Measurements from ENCODE around the gene MT1HL1. TPM values are rescaled to one million over a fixed set of nuclear protein-coding genes. Genes with fewer than 3 reads are reported as not detected.

Gene MT1HL1
- total RNA-seq (not detected), polyA plus RNA-seq (not detected)
- long read RNA-seq, donor 1: 0 reads
- long read RNA-seq, donor 2: 0 reads

DNA sequence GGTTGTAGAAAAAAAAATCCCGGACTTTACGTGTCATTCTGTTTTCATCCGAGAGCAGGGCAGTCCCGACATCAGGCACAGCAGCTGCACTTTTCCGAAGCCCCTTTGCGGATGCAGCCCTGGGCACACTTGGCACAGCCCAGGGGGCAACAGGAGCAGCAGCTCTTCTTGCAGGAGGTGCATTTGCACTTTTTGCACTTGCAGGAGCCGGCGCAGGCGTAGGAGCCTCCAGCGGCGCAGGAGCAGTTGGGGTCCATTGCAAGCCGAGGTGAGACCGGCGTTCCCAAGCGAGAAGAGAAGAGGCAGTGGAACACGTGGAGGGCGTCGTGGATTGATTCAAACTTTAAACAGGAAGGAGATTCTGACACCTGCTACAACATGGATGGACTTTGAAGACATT, at the start of gene MT1HL1:
Gene MT1HL1 (minus strand): TSS at position 326 of the 400 bp plus-strand sequence. CDS start 69 bp downstream, at position 257.
- DNase-seq (no peak), ATAC-seq (no peak)
- no peak within 1 kb of the TSS for H3K27ac ChIP-seq
- no peaks in the 10 kb centered on the region for H3K27me3 ChIP-seq (ENCODE audit: insufficient read depth in 3 of 3, low read length in 2 of 3)
- H3K4me3 ChIP-seq: no peak within 1 kb of the TSS
- WGBS, 3 donors: 86 to 93% (median 90%) methylated on average over 18 of the region's 18 CpGs
- H3K9me3 ChIP-seq: no peaks in the 10 kb centered on the region
- intact Hi-C loops (cut with DNase I): loop anchor here in 1 of 2 donors (10.0 kb wide), 1 partner anchor 549 kb away; no protein-coding TSS in a partner anchor
- TF ChIP-seq, protein P1, sequence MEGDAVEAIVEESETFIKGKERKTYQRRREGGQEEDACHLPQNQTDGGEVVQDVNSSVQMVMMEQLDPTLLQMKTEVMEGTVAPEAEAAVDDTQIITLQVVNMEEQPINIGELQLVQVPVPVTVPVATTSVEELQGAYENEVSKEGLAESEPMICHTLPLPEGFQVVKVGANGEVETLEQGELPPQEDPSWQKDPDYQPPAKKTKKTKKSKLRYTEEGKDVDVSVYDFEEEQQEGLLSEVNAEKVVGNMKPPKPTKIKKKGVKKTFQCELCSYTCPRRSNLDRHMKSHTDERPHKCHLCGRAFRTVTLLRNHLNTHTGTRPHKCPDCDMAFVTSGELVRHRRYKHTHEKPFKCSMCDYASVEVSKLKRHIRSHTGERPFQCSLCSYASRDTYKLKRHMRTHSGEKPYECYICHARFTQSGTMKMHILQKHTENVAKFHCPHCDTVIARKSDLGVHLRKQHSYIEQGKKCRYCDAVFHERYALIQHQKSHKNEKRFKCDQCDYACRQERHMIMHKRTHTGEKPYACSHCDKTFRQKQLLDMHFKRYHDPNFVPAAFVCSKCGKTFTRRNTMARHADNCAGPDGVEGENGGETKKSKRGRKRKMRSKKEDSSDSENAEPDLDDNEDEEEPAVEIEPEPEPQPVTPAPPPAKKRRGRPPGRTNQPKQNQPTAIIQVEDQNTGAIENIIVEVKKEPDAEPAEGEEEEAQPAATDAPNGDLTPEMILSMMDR (IDR thresholded peaks at IDR 0.05): no peak
- H3K36me3 ChIP-seq (ENCODE audit: insufficient read depth in 1 of 2, low read depth in 1 of 2): no peaks in the 10 kb centered on the region
- H3K4me1 ChIP-seq: no peaks in the 10 kb centered on the region

DNA sequence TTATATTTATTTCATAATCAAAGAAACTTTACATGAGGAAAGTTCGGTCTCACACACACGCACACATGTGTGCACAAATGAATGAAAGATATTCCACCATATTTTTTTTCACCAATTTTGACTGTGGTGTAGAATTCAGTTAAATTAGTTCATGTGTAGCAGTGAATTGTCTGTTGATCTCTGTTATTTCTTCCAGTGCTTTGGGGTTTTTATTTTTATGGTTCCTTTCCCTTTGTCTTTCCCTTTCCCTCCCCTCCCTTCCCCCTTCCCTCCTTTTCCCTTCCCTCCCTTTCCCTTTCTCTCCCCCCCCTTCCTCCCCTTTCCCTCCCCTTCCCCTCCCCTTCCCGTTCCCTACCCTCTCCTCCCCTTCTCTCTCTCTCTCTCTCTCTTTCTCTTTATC, 46.7 kb upstream of the MT1HL1 start:
- TF ChIP-seq, protein P1 (IDR thresholded peaks at IDR 0.05): no peak
- no peak for DNase-seq
- Histone ChIP-seq H3K27me3 (ENCODE audit: insufficient read depth in 3 of 3, low read length in 2 of 3) (peaks cover 0 to 15% (median 4%) of the 10 kb centered on the region in 3 donors), H3K36me3 (ENCODE audit: insufficient read depth in 1 of 2, low read depth in 1 of 2) (no peaks in the 10 kb centered on the region), H3K27ac (no peak overlapping the region), H3K4me1 (no peaks in the 10 kb centered on the region), H3K9me3 (no peaks in the 10 kb centered on the region), H3K4me3 (no peak overlapping the region)
- intact Hi-C loops (cut with DNase I): no loop called here
- 68 to 75% (median 74%) methylated on average over 3 of the region's 3 CpGs for WGBS, 3 donors
- no peak for ATAC-seq

DNA sequence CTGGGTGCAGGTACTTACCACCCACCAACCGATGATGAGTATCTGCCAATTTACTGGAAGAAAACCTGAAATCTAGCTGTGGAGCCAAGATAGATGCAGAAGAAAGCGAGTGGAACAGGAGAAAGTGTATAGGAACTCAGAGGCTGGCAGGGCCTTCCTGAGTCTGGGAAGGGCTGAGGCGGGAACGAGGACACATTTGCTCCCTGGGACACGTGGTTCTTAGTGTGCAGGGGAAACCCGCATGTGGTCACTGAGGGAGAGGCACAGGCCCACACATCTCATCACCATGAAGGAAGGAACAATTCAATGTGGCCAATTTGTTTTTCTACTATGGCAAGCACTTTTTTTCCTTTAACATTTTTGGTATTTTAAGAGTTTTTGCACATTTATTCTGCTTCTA, 45.9 kb upstream of the MT1HL1 start:
- TF ChIP-seq, protein P1 (IDR thresholded peaks at IDR 0.05): no peak
- H3K27me3 ChIP-seq (ENCODE audit: insufficient read depth in 3 of 3, low read length in 2 of 3): peaks cover 0 to 19% (median 4%) of the 10 kb centered on the region in 3 donors
- intact Hi-C loops (cut with DNase I): no loop called here
- H3K4me1 ChIP-seq: no peaks in the 10 kb centered on the region
- no peaks in the 10 kb centered on the region for H3K9me3 ChIP-seq
- H3K27ac ChIP-seq: no peak overlapping the region
- H3K4me3 ChIP-seq: no peak overlapping the region
- no peaks in the 10 kb centered on the region for H3K36me3 ChIP-seq (ENCODE audit: insufficient read depth in 1 of 2, low read depth in 1 of 2)
- DNase-seq (no peak), ATAC-seq (no peak)
- WGBS, 3 donors: 68 to 82% (median 78%) methylated on average over 6 of the region's 6 CpGs

DNA sequence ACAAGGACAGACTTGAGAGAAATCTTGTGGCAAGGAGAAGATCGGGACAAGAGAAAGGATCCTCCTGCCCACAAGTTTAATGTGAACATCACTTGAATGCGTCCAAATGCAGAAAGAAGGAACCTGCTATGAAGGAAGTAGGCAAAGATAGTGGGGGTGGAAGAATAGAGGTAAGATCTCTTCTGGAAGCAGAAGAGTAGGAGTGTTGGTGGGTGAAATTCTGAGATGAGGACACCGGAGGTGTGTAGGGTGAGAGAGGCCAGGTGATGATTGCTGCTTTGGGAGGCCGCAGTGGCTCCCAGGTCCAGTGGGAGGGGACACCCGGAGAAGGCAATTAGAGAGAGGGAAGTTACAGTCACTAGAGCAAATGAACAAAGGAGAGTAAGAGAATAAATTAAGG, 44.6 kb upstream of the MT1HL1 start:
- no peaks in the 10 kb centered on the region for H3K9me3 ChIP-seq
- no peak for DNase-seq
- TF ChIP-seq, protein P1 (IDR thresholded peaks at IDR 0.05): no peak
- ATAC-seq: no peak
- H3K27ac ChIP-seq: no peak overlapping the region
- intact Hi-C loops (cut with DNase I): no loop called here
- H3K36me3 ChIP-seq (ENCODE audit: insufficient read depth in 1 of 2, low read depth in 1 of 2): no peaks in the 10 kb centered on the region
- peaks cover 0 to 33% (median 6%) of the 10 kb centered on the region in 3 donors for H3K27me3 ChIP-seq (ENCODE audit: insufficient read depth in 3 of 3, low read length in 2 of 3)
- no peaks in the 10 kb centered on the region for H3K4me1 ChIP-seq
- 87 to 92% (median 89%) methylated on average over 5 of the region's 5 CpGs for WGBS, 3 donors
- no peak overlapping the region for H3K4me3 ChIP-seq
